CD4-positive, alpha-beta T cell (primary cell): ENCODE measurements around the gene MCAT. TPM values are rescaled to one million over a fixed set of nuclear protein-coding genes. Genes with fewer than 3 reads are reported as not detected.

Experiments used
- ATAC-seq: fragments of 200-7000 bp; cut with Tn5 transposase; one replicate; pipeline ENCODE4 v1.10.0; 2022; ENCODE audit warnings: mild to moderate bottlenecking; ENCODE audit not compliant: poor library complexity
- CTCF ChIA-PET: fragments of 350-600 bp; sonication (Branson Sonifier 250); formaldehyde crosslinking; loops from one replicate; lab custom pipeline; 2021; ENCODE audit warnings: antibody characterized with exemption, inconsistent platforms; lab: Charles Lee
- POLR2A ChIA-PET: fragments of 350-600 bp; sonication (Branson Sonifier 250); formaldehyde crosslinking; loops from one replicate; lab custom pipeline; 2021; ENCODE audit warnings: antibody characterized with exemption, inconsistent platforms; lab: Charles Lee
- DNase-seq, 14 experiments: peaks; one replicate each; pipeline ENCODE4 v3.0.0-alpha.2; 2013 to 2020; ENCODE audit warnings: mixed read lengths in 2 of 14
- H3K27ac ChIP-seq, 2 donors: one replicate each; pipeline versions ENCODE4 v1.5.1 to v1.7.0; 2013; ENCODE audit warnings: low read length in 2 of 2, low read depth in 1 of 2, mild to moderate bottlenecking in 1 of 2
- H3K27me3 ChIP-seq, 2 experiments: 1 replicate in 1 of 2; 2 replicates in 1 of 2; pipeline versions ENCODE4 v1.6.1 to v1.7.0; 2013; ENCODE audit warnings: low read length in 2 of 2, control low read depth in 1 of 2, mild to moderate bottlenecking in 1 of 2, moderate library complexity in 1 of 2; ENCODE audit not compliant: insufficient read depth in 2 of 2, control insufficient read depth in 1 of 2
- H3K36me3 ChIP-seq: one replicate; pipeline ENCODE4 v1.6.1; 2013; ENCODE audit warnings: low read length, control low read depth; ENCODE audit not compliant: insufficient read depth
- H3K4me1 ChIP-seq: one replicate; pipeline ENCODE4 v1.6.1; 2013; ENCODE audit warnings: low read length, control low read depth; ENCODE audit not compliant: insufficient read depth
- H3K4me3 ChIP-seq: one replicate; pipeline ENCODE4 v1.5.1; 2013; ENCODE audit warnings: mild to moderate bottlenecking, low read length, moderate library complexity
- H3K9me3 ChIP-seq, 2 experiments: 1 replicate in 1 of 2; 2 replicates in 1 of 2; pipeline versions ENCODE4 v1.6.1 to v1.7.0; 2013; ENCODE audit warnings: low read length in 2 of 2, mild to moderate bottlenecking in 2 of 2, control low read depth in 1 of 2, moderate library complexity in 1 of 2; ENCODE audit not compliant: control insufficient read depth in 1 of 2, insufficient read depth in 1 of 2
- H3K27ac Mint-ChIP-seq: one replicate; pipeline ENCODE4 v1.8.0; 2020; ENCODE audit warnings: mixed read lengths
- H3K27me3 Mint-ChIP-seq: one replicate; pipeline ENCODE4 v1.8.0; 2021; ENCODE audit warnings: mixed read lengths
- H3K36me3 Mint-ChIP-seq: one replicate; pipeline ENCODE4 v1.8.0; 2021; ENCODE audit warnings: low read depth, mixed read lengths
- H3K4me1 Mint-ChIP-seq: one replicate; pipeline ENCODE4 v1.8.0; 2021; ENCODE audit warnings: low read depth, mixed read lengths
- H3K4me3 Mint-ChIP-seq: one replicate; pipeline ENCODE4 v1.8.0; 2020; ENCODE audit warnings: mild to moderate bottlenecking, mixed read lengths
- H3K9me3 Mint-ChIP-seq: one replicate; pipeline ENCODE4 v1.8.0; 2020; ENCODE audit warnings: mixed read lengths
- intact Hi-C, 2 experiments: fragments of 100-400 bp; cut with DNase I in 1 of 2; cut with micrococcal nuclease in 1 of 2; formaldehyde crosslinking; loops; one replicate each; pipeline versions ENCODE4 v1.15.1 to v1.9.0; 2023 to 2025; cut with DNase I, micrococcal nuclease
- total RNA-seq, 174 experiments: library from RNA in 2 of 174; stranded (reverse) in 2 of 174; gene quantifications; one replicate each; pipeline ENCODE4 v1.2.3 and lab custom pipeline; 2021 to 2026
- TF ChIP-seq, protein P1 (sequence below): fragments of 200-600 bp; IDR thresholded peaks from one replicate; pipeline ENCODE4 v1.8.0; 2022; ENCODE audit warnings: antibody characterized with exemption, mild to moderate bottlenecking

The MCAT gene
- total RNA-seq, 2 experiments from 2014 or later = 16.1 to 18.0 TPM

DNA sequence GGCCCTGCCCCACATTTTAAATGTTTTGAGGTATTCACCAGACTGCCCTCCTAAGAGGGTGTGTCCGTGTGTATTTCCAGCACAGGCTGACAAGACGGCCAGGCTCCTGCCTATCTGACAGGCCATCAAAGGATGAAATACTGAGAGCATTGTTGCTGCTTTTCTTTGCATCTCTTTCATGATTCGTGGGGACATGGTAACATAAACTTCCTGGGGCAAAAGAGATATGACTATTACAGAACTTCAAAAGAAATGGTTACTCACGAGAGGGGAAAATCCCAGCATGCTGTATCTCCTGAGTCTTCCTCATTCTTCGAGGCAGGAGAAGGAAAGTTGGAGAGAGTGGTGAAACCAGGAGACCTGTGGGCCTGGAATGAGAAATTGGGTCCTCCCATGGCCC, 43.0 kb downstream of the MCAT start:
- DNase-seq (no peak), ATAC-seq (no peak)
- peaks cover 10% of the 10 kb centered on the region for H3K4me1 Mint-ChIP-seq
- peaks cover 10% of the 10 kb centered on the region for H3K4me1 ChIP-seq
- no peak overlapping the region for H3K4me3 ChIP-seq
- no peaks in the 10 kb centered on the region for H3K36me3 ChIP-seq
- H3K27ac ChIP-seq = no peak overlapping the region
- intact Hi-C loops = no loop called here
- ChIA-PET POLR2A (no interaction called here), CTCF (no interaction called here)
- no peaks in the 10 kb centered on the region for H3K36me3 Mint-ChIP-seq
- TF ChIP-seq, protein P1, sequence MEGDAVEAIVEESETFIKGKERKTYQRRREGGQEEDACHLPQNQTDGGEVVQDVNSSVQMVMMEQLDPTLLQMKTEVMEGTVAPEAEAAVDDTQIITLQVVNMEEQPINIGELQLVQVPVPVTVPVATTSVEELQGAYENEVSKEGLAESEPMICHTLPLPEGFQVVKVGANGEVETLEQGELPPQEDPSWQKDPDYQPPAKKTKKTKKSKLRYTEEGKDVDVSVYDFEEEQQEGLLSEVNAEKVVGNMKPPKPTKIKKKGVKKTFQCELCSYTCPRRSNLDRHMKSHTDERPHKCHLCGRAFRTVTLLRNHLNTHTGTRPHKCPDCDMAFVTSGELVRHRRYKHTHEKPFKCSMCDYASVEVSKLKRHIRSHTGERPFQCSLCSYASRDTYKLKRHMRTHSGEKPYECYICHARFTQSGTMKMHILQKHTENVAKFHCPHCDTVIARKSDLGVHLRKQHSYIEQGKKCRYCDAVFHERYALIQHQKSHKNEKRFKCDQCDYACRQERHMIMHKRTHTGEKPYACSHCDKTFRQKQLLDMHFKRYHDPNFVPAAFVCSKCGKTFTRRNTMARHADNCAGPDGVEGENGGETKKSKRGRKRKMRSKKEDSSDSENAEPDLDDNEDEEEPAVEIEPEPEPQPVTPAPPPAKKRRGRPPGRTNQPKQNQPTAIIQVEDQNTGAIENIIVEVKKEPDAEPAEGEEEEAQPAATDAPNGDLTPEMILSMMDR = no peak
- peaks cover 6% of the 10 kb centered on the region for H3K9me3 Mint-ChIP-seq
- H3K27me3 ChIP-seq = no peaks in the 10 kb centered on the region
- no peaks in the 10 kb centered on the region for H3K27me3 Mint-ChIP-seq
- peaks cover 5 to 22% of the 10 kb centered on the region in 2 experiments for H3K9me3 ChIP-seq
- H3K27ac Mint-ChIP-seq = no peak overlapping the region
- H3K4me3 Mint-ChIP-seq = no peak overlapping the region

DNA sequence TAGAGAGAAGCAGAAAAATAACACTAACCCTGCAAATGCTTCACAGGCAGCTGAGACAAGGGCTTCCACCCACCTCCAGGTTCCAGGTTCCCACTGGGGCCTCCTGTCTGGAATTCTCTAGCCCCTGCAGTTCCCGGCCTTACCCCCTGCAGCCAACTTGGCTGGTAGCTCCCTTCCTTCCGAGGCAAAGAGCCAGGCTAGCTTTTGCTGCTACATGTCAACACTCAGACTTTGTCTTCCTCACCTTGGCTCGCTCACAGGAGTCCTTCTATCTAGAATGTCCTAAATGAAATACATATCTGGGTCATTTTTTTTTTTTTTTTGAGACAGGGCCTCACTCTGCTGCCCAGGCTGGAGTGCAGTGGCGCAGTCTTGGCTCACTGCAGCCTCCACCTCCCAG, 44.1 kb downstream of the MCAT start:
- Mint-ChIP-seq H3K4me1 (peaks cover 7% of the 10 kb centered on the region), H3K4me3 (no peak overlapping the region), H3K9me3 (peaks cover 6% of the 10 kb centered on the region), H3K27me3 (no peaks in the 10 kb centered on the region), H3K36me3 (no peaks in the 10 kb centered on the region), H3K27ac (no peak overlapping the region)
- intact Hi-C loops = no loop called here
- ChIA-PET CTCF (no interaction called here), POLR2A (no interaction called here)
- Histone ChIP-seq H3K27ac (no peak overlapping the region), H3K4me3 (no peak overlapping the region), H3K27me3 (no peaks in the 10 kb centered on the region), H3K9me3 (peaks cover 5 to 26% of the 10 kb centered on the region in 2 experiments), H3K4me1 (peaks cover 6% of the 10 kb centered on the region), H3K36me3 (no peaks in the 10 kb centered on the region)
- TF ChIP-seq, protein P1 = no peak
- ATAC-seq (no peak), DNase-seq (no peak)

DNA sequence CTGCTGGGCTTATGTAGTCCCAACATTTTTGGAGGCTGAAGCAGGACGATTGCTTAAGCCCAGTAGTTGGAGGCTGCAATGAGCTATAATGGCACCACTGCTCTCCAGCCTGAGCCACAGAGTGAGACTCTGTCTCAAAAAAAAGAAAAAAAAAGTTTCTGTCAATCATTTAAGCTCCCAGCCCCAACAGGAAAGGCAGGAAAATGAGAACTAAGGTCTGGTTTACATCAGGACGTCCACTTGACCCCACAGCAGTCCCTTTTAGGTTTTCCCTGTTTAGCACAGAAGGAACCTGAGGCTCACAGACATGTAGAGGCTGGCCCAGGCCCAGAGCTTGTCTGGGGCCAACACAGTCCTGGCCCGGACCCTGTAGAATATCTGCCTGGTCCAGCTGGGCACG, 44.8 kb downstream of the MCAT start:
- Histone ChIP-seq H3K27ac (no peak overlapping the region), H3K4me3 (no peak overlapping the region), H3K4me1 (no peaks in the 10 kb centered on the region), H3K27me3 (no peaks in the 10 kb centered on the region), H3K9me3 (peaks cover 5 to 26% of the 10 kb centered on the region in 2 experiments), H3K36me3 (no peaks in the 10 kb centered on the region)
- H3K36me3 Mint-ChIP-seq = no peaks in the 10 kb centered on the region
- H3K9me3 Mint-ChIP-seq = peaks cover 6% of the 10 kb centered on the region
- no peak overlapping the region for H3K4me3 Mint-ChIP-seq
- ChIA-PET CTCF (no interaction called here), POLR2A (no interaction called here)
- no peak overlapping the region for H3K27ac Mint-ChIP-seq
- ATAC-seq (no peak), DNase-seq (no peak)
- intact Hi-C loops = no loop called here
- TF ChIP-seq, protein P1 = no peak
- no peaks in the 10 kb centered on the region for H3K4me1 Mint-ChIP-seq
- H3K27me3 Mint-ChIP-seq = no peaks in the 10 kb centered on the region
